ENCODE measurements around the gene LPP. TPM values are rescaled to one million over a fixed set of nuclear protein-coding genes. Genes with fewer than 3 reads are reported as not detected.

LPP gene
- total RNA-seq, 1 donor from 2014 or later = 218 TPM

GRCh38 chr3:188598894-188599293 lies 444.9 kb downstream of the LPP start:
- no peak overlapping the region for H3K4me3 ChIP-seq (ENCODE audit: low read depth, low read length)
- no peak for TF ChIP-seq CTCF (IDR thresholded peaks at IDR 0.05; ENCODE audit: insufficient read depth, low read length, poor library complexity, severe bottlenecking)
- H3K27me3 ChIP-seq (ENCODE audit: control insufficient read depth, insufficient read depth, low read length) = no peaks in the 10 kb centered on the region
- H3K36me3 ChIP-seq (ENCODE audit: control insufficient read depth, insufficient read depth, low read length) = no peaks in the 10 kb centered on the region
- DNase-seq (ENCODE audit: low read depth) = no peak

- TF ChIP-seq CTCF (IDR thresholded peaks at IDR 0.05; ENCODE audit: insufficient read depth, low read length, poor library complexity, severe bottlenecking) = no peak
- H3K4me3 ChIP-seq (ENCODE audit: low read depth, low read length) = no peak overlapping the region
- H3K36me3 ChIP-seq (ENCODE audit: control insufficient read depth, insufficient read depth, low read length) = no peaks in the 10 kb centered on the region
- DNase-seq (ENCODE audit: low read depth) = no peak
- no peaks in the 10 kb centered on the region for H3K27me3 ChIP-seq (ENCODE audit: control insufficient read depth, insufficient read depth, low read length)
Measured at GRCh38 chr3:188602111-188602510, 448.2 kb downstream of the LPP start.

GRCh38 chr3:188602620-188603019 lies 448.7 kb downstream of the LPP start:
- no peaks in the 10 kb centered on the region for H3K27me3 ChIP-seq (ENCODE audit: control insufficient read depth, insufficient read depth, low read length)
- H3K4me3 ChIP-seq (ENCODE audit: low read depth, low read length) = no peak overlapping the region
- no peak for TF ChIP-seq CTCF (IDR thresholded peaks at IDR 0.05; ENCODE audit: insufficient read depth, low read length, poor library complexity, severe bottlenecking)
- no peak for DNase-seq (ENCODE audit: low read depth)
- no peaks in the 10 kb centered on the region for H3K36me3 ChIP-seq (ENCODE audit: control insufficient read depth, insufficient read depth, low read length)

- Histone ChIP-seq H3K4me3 (ENCODE audit: low read depth, low read length) (no peak overlapping the region), H3K36me3 (ENCODE audit: control insufficient read depth, insufficient read depth, low read length) (peaks cover 2% of the 10 kb centered on the region), H3K27me3 (ENCODE audit: control insufficient read depth, insufficient read depth, low read length) (no peaks in the 10 kb centered on the region)
- DNase-seq (ENCODE audit: low read depth) = no peak
- TF ChIP-seq CTCF (IDR thresholded peaks at IDR 0.05; ENCODE audit: insufficient read depth, low read length, poor library complexity, severe bottlenecking) = no peak
Measured at GRCh38 chr3:188604651-188605050, 450.7 kb downstream of the LPP start.

GRCh38 chr3:188605231-188605630 lies 451.3 kb downstream of the LPP start:
- H3K4me3 ChIP-seq (ENCODE audit: low read depth, low read length) = no peak overlapping the region
- H3K36me3 ChIP-seq (ENCODE audit: control insufficient read depth, insufficient read depth, low read length) = peaks cover 2% of the 10 kb centered on the region
- no peak for TF ChIP-seq CTCF (IDR thresholded peaks at IDR 0.05; ENCODE audit: insufficient read depth, low read length, poor library complexity, severe bottlenecking)
- H3K27me3 ChIP-seq (ENCODE audit: control insufficient read depth, insufficient read depth, low read length) = no peaks in the 10 kb centered on the region
- no peak for DNase-seq (ENCODE audit: low read depth)

- Histone ChIP-seq H3K4me3 (ENCODE audit: low read depth, low read length) (no peak overlapping the region), H3K36me3 (ENCODE audit: control insufficient read depth, insufficient read depth, low read length) (peaks cover 2% of the 10 kb centered on the region), H3K27me3 (ENCODE audit: control insufficient read depth, insufficient read depth, low read length) (no peaks in the 10 kb centered on the region)
- TF ChIP-seq CTCF (IDR thresholded peaks at IDR 0.05; ENCODE audit: insufficient read depth, low read length, poor library complexity, severe bottlenecking) = no peak
- no peak for DNase-seq (ENCODE audit: low read depth)
Measured at GRCh38 chr3:188605905-188606304, 451.9 kb downstream of the LPP start.

All from kidney epithelial cell (primary cell).